Fibroblast of mammary gland (primary cell): Measurements from ENCODE around the gene TUBB2A.

Experiments
- DNase-seq: peaks from one replicate; pipeline ENCODE4 v3.0.0-alpha.2; 2010; ENCODE audit warnings: low read depth
- H3K4me3 ChIP-seq: 2 replicates; pipeline ENCODE4 v1.5.1; 2011; ENCODE audit warnings: low read depth, mild to moderate bottlenecking, low read length, moderate library complexity; ENCODE audit not compliant: control insufficient read depth
- CTCF ChIP-seq: conservative IDR thresholded peaks from 2 replicates; pipeline ENCODE4 v1.5.1; 2011; ENCODE audit warnings: low read depth, low read length, inconsistent platforms; ENCODE audit not compliant: control insufficient read depth, insufficient read depth

TUBB2A gene

GRCh38 chr6:3165631-3166534 lies 8.5 kb upstream of the TUBB2A start:
- no peak for TF ChIP-seq CTCF
- DNase-seq = peak; percentile 28
- H3K4me3 ChIP-seq = no peak overlapping the region

- no peak for DNase-seq
- TF ChIP-seq CTCF = no peak
- H3K4me3 ChIP-seq = no peak overlapping the region
These were observed 7.0 kb upstream of the TUBB2A start for GRCh38 chr6:3164388-3164787.

GRCh38 chr6:3163248-3163594 lies 5.9 kb upstream of the TUBB2A start:
- H3K4me3 ChIP-seq = peak overlapping the region; percentile 54
- no peak for TF ChIP-seq CTCF
- DNase-seq = no peak

- peak; percentile 69 for DNase-seq
- peak overlapping the region; percentile 63 for H3K4me3 ChIP-seq
- TF ChIP-seq CTCF = no peak
These were observed 5.4 kb upstream of the TUBB2A start for GRCh38 chr6:3162565-3163247.

GRCh38 chr6:3162067-3162497 lies 4.7 kb upstream of the TUBB2A start:
- peak overlapping the region; percentile 63 for H3K4me3 ChIP-seq

More at GRCh38 chr6:3162067-3162497, 4.7 kb upstream of the TUBB2A start:
- peak; percentile 30 for DNase-seq
- TF ChIP-seq CTCF = no peak
